HG03439 (cell line): Measurements from ENCODE around the gene CLPTM1L.
A peak's percentile ranks its signal among the peaks of the same experiment; 100 is the strongest.

Source experiments
- ATAC-seq: cut with Tn5 transposase; IDR thresholded peaks from one replicate; pipeline ENCODE4 v1.9.1; 2021; ENCODE audit warnings: mild to moderate bottlenecking, moderate library complexity; ENCODE audit not compliant: unreplicated experiment

The CLPTM1L gene, protein sequence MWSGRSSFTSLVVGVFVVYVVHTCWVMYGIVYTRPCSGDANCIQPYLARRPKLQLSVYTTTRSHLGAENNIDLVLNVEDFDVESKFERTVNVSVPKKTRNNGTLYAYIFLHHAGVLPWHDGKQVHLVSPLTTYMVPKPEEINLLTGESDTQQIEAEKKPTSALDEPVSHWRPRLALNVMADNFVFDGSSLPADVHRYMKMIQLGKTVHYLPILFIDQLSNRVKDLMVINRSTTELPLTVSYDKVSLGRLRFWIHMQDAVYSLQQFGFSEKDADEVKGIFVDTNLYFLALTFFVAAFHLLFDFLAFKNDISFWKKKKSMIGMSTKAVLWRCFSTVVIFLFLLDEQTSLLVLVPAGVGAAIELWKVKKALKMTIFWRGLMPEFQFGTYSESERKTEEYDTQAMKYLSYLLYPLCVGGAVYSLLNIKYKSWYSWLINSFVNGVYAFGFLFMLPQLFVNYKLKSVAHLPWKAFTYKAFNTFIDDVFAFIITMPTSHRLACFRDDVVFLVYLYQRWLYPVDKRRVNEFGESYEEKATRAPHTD

GRCh38 chr5:1344975-1345838 lies at the start of gene CLPTM1L:
Gene CLPTM1L (minus strand): TSS chr5:1345099. CDS start chr5:1344841, 258 bp downstream.
- ATAC-seq, result peak; percentile 62

DNA sequence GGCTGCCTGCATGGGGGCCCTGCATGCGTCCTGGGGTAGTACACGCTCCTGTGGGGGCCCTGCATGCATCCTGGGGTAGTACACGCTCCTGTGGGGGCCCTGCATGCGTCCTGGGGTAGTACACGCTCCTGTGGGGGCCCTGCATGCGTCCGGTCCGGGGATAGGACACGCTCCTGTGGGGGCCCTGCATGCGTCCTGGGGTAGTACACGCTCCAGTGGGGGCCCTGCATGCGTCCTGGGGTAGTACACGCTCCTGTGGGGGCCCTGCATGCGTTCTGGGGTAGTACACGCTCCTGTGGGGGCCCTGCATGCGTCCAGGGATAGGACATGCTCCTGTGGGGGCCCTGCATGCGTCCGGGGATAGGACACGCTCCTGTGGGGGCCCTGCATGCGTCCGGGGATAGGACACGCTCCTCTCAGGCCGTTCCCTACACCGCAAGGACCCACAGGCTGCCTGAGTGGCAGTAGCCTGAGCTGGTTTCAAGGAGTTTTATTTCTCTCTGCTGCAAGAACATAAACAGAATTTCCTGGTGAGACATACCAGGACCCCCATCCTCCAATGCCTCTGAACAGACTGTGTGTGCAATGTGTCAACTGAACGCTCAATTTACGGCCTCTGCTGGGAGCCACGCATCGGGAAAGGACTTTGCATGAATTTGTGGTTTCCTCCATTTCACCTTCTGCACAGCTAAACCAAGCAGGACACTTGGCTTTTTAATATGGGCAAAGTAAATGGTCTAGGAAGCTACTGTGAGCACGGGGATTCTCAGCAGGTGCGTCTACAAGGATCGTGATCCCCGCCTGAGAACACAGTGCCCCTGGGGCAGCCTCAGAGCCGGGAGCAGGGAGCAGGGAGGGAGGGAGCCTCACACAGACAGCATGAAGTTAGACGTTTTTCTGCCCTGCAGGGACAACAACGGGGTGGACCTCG lies 48.9 kb upstream of the CLPTM1L start:
- no peak for ATAC-seq

DNA sequence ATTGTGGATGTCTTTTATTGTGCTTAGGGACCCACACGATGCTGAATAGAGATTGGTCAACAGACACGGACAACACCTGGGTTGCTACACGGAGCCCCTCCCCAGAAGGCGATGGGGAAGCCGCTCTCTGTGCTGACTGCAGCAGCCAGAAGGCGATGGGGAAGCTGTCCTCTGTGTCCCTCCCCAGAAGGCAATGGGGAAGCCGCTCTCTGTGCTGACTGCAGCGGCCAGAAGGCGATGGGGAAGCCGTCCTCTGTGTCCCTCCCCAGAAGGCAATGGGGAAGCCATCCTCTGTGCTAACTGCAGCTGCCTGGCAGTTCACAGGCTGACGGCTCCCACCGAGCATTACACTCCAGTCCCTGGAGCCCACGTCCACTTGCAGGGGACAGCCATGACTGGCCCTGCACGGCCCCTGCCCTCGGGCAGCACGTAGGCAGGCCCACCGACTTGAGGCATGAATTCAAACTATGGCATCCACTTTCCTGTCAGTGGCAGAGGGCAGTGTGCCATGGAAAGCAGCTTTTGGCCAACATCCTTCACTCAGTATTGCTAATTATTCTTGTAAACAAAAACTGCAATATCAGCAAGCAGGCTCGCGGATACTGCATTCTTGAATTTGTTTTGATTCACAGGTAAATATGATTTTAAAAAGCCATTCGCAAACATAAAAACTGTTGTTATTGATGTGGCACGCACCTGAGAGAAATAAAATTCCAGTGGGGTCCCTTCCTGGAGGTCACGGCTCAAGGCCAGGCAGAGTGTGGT lies 48.1 kb upstream of the CLPTM1L start:
- no peak for ATAC-seq

DNA sequence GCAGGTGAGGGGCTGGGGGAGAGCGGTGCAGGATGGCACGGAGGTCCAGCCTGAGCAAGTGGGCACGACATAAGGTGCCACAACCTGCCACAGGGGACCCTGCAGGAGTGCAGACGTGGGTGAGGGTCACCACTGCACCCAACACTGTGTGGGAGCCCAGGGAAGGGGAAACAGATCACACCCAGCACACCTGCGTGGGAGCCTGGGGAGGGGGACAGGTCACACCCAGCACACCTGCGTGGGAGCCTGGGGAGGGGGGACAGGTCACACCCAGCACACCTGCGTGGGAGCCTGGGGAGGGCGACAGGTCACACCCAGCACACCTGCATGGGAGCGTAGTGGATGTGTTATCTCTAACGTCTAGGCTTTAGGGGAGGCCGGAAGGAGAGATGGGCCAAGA lies 47.4 kb upstream of the CLPTM1L start:
- ATAC-seq, result no peak

DNA sequence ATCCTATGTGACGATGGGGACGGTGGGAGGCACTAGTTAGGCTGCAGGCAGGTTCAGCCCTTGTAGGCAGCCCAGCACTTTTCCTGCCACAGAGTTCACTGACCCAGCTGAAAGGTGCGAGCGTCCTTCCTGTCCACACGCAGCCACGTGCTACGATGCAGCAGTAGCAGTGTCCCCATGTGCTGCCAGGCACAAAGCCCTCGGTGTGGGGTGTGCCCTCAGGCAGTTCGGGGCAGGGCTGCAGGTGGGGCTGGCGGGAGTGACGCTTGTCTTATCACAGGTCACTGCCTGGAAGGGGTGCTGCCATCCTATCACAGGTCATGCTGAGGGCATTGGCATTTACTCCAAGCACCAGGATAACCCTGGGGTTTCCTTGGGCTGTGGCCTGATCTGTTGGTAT lies 46.8 kb upstream of the CLPTM1L start:
- no peak for ATAC-seq

DNA sequence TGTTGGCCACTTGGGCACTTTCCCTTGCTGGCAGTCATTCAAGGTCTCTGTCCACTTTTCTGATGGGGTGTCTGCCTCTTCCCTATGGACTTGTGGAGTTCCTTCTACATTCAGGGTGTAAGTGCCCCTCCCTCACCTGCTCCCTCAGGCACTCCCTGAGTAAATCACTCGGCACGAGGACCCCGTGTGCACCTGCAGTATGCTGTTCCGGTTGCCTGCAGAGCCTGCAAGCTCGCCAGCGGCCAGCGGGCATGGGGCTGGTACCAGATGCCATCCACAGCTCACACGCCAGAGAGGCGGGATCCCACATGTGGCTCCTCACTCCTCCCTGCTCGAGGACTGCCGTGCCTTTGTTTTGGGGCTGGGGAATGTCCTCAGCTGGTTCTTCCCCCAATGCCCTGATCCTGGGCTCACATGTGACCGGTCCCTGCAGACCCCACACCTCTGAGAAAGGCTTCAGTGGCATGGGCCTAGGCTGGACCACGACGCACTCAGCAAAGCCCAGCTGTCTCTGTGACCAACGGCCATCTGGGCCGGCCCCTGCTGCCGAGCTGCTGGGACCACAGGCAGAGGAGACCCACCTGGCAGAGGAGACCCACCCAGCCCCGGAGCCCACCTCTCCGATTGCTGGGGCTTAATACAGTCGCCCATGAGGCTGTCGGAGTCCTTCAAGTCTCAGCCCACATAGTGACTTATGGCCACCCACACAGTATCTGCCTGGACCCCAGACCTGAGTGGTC lies 46.1 kb upstream of the CLPTM1L start:
- no peak for ATAC-seq

DNA sequence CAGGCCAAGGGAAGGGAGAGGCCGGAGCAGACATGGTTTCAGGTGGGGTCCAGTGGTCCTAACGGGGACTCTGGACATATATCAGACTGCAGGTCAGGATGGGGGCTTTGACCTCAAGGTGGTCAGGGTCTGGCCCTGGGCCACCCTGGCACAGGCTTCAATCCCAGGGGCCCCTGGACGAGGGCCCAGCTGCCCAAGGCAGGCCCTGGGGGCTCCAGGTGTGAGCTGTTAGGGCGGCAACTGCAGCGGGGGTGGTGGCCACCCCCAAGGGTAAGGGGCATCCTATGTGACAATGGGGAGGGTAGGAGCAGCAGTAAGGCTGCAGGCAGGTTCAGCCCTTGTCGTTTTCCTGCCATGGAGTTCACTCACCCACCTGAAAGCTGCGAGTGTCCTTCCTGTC lies 45.4 kb upstream of the CLPTM1L start:
- ATAC-seq, result no peak

GRCh38 chr5:1388383-1388967 lies 43.6 kb upstream of the CLPTM1L start:
- ATAC-seq, result no peak

GRCh38 chr5:1387876-1388275 lies 43.0 kb upstream of the CLPTM1L start:
- ATAC-seq, result no peak

DNA sequence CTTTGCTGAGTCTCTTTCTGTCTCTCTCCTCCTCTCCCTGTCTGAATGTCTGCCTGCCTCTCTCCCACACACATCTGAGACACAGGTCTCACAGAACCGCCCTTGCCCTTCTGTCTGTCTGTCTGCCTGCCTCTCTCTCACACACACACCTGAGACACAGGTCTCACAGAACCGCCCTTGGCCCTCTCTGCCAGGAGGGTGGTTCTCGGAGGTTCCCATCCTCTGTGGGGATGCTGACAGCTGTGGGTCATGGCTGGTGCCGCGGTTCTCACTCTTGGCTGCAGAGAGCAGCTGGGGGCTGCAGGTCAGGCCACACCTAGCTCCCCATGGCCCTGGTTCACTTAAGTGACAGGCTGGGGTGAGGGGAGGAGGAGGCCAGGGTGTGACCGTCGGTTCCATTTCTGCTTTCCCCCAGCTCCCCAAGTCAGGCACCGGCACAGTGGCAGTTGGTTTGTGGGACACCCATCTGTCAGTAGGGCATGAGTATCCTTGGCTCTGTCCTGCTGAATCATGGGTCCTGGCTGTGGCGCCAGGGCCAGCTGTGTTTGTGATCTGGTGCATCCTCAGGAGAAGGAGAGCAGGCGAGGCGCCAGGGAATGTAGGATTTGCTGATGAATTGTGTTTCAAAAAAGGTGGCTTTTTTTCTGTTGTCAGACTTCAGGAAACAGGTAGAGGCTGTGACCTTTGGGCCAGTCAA lies 42.3 kb upstream of the CLPTM1L start:
- no peak for ATAC-seq

- peak; percentile 54 for ATAC-seq
These were observed 41.4 kb upstream of the CLPTM1L start for GRCh38 chr5:1386274-1386717.

GRCh38 chr5:1385395-1386273 lies 40.7 kb upstream of the CLPTM1L start:
- peak; percentile 93 for ATAC-seq

GRCh38 chr5:1384521-1384920 lies 39.6 kb upstream of the CLPTM1L start:
- ATAC-seq, result no peak

DNA sequence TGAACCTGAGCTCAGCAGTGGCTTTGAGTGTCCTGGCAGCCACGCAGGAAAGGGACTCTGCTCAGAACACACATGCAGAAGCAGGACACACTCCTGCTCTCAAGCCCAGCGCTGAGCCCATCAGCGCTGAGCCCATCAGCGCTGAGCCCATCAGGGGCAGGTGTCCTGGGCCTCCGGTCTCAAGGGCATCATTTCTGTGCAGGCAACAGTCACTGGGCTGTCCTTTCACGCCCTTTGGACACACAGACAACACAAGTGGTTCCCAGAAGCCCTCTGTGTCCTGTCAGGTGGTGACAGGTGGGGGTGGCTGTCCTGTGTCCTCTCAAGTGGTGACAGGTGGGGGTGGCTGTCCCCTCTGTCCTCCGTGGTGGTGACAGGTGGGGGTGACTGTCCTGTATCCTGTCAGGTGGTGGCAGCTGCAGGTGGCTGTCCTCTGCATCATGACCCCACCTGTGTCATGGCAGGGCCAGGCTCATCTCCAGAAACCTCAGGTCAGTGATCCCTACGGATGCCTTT lies 39.0 kb upstream of the CLPTM1L start:
- no peak for ATAC-seq

- ATAC-seq, result no peak
These were observed 38.4 kb upstream of the CLPTM1L start for GRCh38 chr5:1383344-1383743.

DNA sequence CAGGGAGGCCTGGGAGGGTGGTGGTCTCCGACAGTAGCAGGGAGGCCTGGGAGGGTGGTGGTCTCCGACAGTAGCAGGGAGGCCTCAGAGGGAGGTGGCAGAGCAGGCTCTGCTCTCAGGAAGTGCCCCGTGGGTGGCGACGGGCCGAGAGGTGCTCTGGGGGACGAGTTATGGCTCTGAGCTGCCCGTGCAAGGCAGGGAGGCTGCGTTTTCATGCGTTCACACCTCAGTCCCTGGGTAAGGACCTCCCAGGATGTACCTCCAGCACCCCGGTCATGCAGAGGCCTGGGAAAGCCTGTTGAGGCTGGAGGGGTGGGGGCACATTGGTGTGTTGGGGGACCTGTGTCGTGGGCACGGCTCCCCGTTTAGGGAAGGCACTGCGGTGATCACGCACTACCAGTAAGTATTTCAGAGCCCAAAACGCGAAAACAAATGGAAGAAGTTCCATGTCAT lies 37.4 kb upstream of the CLPTM1L start:
- no peak for ATAC-seq
